Left renal cortex interstitium (tissue), 4 donors: ENCODE data around the gene NTRK2. TPM values are rescaled to one million over a fixed set of nuclear protein-coding genes. Genes with fewer than 3 reads are reported as not detected.

Experiments used
- DNase-seq, 4 donors: peaks; one replicate each; pipeline ENCODE4 v3.0.0-alpha.2; 2013; ENCODE audit warnings: low read depth in 4 of 4, low spot score in 2 of 4, missing footprints in 1 of 4
- polyA plus RNA-seq, 4 donors: library from polyadenylated mRNA; unstranded; fragments of 120-200 nt; gene quantifications; one replicate each; pipeline ENCODE4 v1.2.1, GENCODE V29; 2013; ENCODE audit not compliant: insufficient read length in 4 of 4

The NTRK2 gene
- polyA plus RNA-seq, 4 donors: 101 to 113 (median 108) TPM

GRCh38 chr9:84679571-84679970 lies 10.0 kb downstream of the NTRK2 start:
- DNase-seq: no peak

GRCh38 chr9:84681516-84682285 lies 12.2 kb downstream of the NTRK2 start:
- no peak for DNase-seq

GRCh38 chr9:84686068-84686467 lies 16.5 kb downstream of the NTRK2 start:
- no peak for DNase-seq

- DNase-seq: no peak
These were observed 19.4 kb downstream of the NTRK2 start for GRCh38 chr9:84688956-84689355.

GRCh38 chr9:84691634-84692033 lies 22.1 kb downstream of the NTRK2 start:
- no peak for DNase-seq

GRCh38 chr9:84694248-84694647 lies 24.7 kb downstream of the NTRK2 start:
- DNase-seq: no peak

GRCh38 chr9:84697042-84697441 lies 27.5 kb downstream of the NTRK2 start:
- DNase-seq: no peak

- peak in 2 of 4 donors; percentile 26 to 54 for DNase-seq
These were observed 28.1 kb downstream of the NTRK2 start for GRCh38 chr9:84697509-84698114.

GRCh38 chr9:84698323-84698722 lies 28.8 kb downstream of the NTRK2 start:
- no peak for DNase-seq

- no peak for DNase-seq
These were observed 30.5 kb downstream of the NTRK2 start for GRCh38 chr9:84699984-84700383.

- DNase-seq: no peak
These were observed 32.3 kb downstream of the NTRK2 start for GRCh38 chr9:84701801-84702200.

GRCh38 chr9:84702471-84702870 lies 32.9 kb downstream of the NTRK2 start:
- DNase-seq: no peak

- DNase-seq: peak; percentile 22 to 51 (median 36)
These were observed 34.3 kb downstream of the NTRK2 start for GRCh38 chr9:84703793-84704192.

- DNase-seq: no peak
These were observed 35.6 kb downstream of the NTRK2 start for GRCh38 chr9:84705128-84705527.

- DNase-seq: no peak
These were observed 38.9 kb downstream of the NTRK2 start for GRCh38 chr9:84708400-84708799.

GRCh38 chr9:84709056-84709455 lies 39.5 kb downstream of the NTRK2 start:
- DNase-seq: no peak

- DNase-seq: no peak
These were observed 41.3 kb downstream of the NTRK2 start for GRCh38 chr9:84710701-84711397.

- no peak for DNase-seq
These were observed 41.9 kb downstream of the NTRK2 start for GRCh38 chr9:84711398-84711777.

- no peak for DNase-seq
These were observed 42.4 kb downstream of the NTRK2 start for GRCh38 chr9:84711936-84712335.

- DNase-seq: no peak
These were observed 46.7 kb downstream of the NTRK2 start for GRCh38 chr9:84716217-84716616.

- DNase-seq: no peak
These were observed 48.9 kb downstream of the NTRK2 start for GRCh38 chr9:84718476-84718875.
